ENCODE results near the gene VWA2. TPM values are rescaled to one million over a fixed set of nuclear protein-coding genes. Genes with fewer than 3 reads are reported as not detected.

VWA2 gene
- total RNA-seq, 4 donors from 2014 or later, result 0.20 TPM; not detected in 3

GRCh38 chr10:114258274-114258840 lies 19.3 kb downstream of the VWA2 start:
- H3K4me3 ChIP-seq, result no peak overlapping the region
- H3K4me1 ChIP-seq, result peaks cover 0 to 6% of the 10 kb centered on the region in 2 donors
- DNase-seq (no peak), ATAC-seq (no peak)
- intact Hi-C loops (cut with DNase I; ENCODE audit: low total_unique reads) (no loop called here), in situ Hi-C loops (cut with MboI; ENCODE audit: low sequenced_read_pairs in 4 of 4) (no loop called here)
- no peaks in the 10 kb centered on the region for H3K9me3 ChIP-seq
- TF ChIP-seq POLR2A (IDR thresholded peaks at IDR 0.05), result no peak
- no peak for TF ChIP-seq CTCF (IDR thresholded peaks at IDR 0.05 in 4 of 5, conservative IDR thresholded peaks at IDR 0.05 in 1 of 5)
- no peak overlapping the region for H3K27ac ChIP-seq
- no peaks in the 10 kb centered on the region for H3K36me3 ChIP-seq
- H3K27me3 ChIP-seq, result no peaks in the 10 kb centered on the region

- H3K27me3 ChIP-seq, result no peaks in the 10 kb centered on the region
- in situ Hi-C loops (cut with MboI; ENCODE audit: low sequenced_read_pairs in 4 of 4), result no loop called here
- H3K9me3 ChIP-seq, result no peaks in the 10 kb centered on the region
- H3K4me1 ChIP-seq, result peaks cover 0 to 6% of the 10 kb centered on the region in 2 donors
- no peak overlapping the region for H3K27ac ChIP-seq
- H3K4me3 ChIP-seq, result no peak overlapping the region
- TF ChIP-seq CTCF (IDR thresholded peaks at IDR 0.05 in 4 of 5, conservative IDR thresholded peaks at IDR 0.05 in 1 of 5), result no peak
- no peak for TF ChIP-seq POLR2A (IDR thresholded peaks at IDR 0.05)
- peak in 1 of 2 donors; percentile 25 for DNase-seq
- no peaks in the 10 kb centered on the region for H3K36me3 ChIP-seq
- intact Hi-C loops (cut with DNase I; ENCODE audit: low total_unique reads), result no loop called here
- peak; percentile 44 to 64 for ATAC-seq
Observed at GRCh38 chr10:114259824-114260223, 20.8 kb downstream of the VWA2 start.

GRCh38 chr10:114260366-114260765 lies 21.3 kb downstream of the VWA2 start:
- in situ Hi-C loops (cut with MboI; ENCODE audit: low sequenced_read_pairs in 4 of 4) (no loop called here), intact Hi-C loops (cut with DNase I; ENCODE audit: low total_unique reads) (no loop called here)
- H3K4me1 ChIP-seq, result peaks cover 0 to 8% of the 10 kb centered on the region in 2 donors
- ATAC-seq, result no peak
- no peak overlapping the region for H3K4me3 ChIP-seq
- H3K36me3 ChIP-seq, result no peaks in the 10 kb centered on the region
- H3K27me3 ChIP-seq, result no peaks in the 10 kb centered on the region
- no peak for TF ChIP-seq POLR2A (IDR thresholded peaks at IDR 0.05)
- no peak for TF ChIP-seq CTCF (IDR thresholded peaks at IDR 0.05 in 4 of 5, conservative IDR thresholded peaks at IDR 0.05 in 1 of 5)
- H3K27ac ChIP-seq, result no peak overlapping the region
- H3K9me3 ChIP-seq, result no peaks in the 10 kb centered on the region
- DNase-seq, result no peak

GRCh38 chr10:114261076-114261475 lies 22.0 kb downstream of the VWA2 start:
- no peak for ATAC-seq

More at GRCh38 chr10:114261076-114261475, 22.0 kb downstream of the VWA2 start:
- H3K27ac ChIP-seq, result no peak overlapping the region
- no peaks in the 10 kb centered on the region for H3K36me3 ChIP-seq
- intact Hi-C loops (cut with DNase I; ENCODE audit: low total_unique reads), result no loop called here
- no peak overlapping the region for H3K4me3 ChIP-seq
- DNase-seq, result no peak
- peaks cover under 1 to 15% of the 10 kb centered on the region in 2 donors for H3K4me1 ChIP-seq
- TF ChIP-seq CTCF (IDR thresholded peaks at IDR 0.05 in 4 of 5, conservative IDR thresholded peaks at IDR 0.05 in 1 of 5) (no peak), POLR2A (IDR thresholded peaks at IDR 0.05) (no peak)
- H3K27me3 ChIP-seq, result no peaks in the 10 kb centered on the region
- no peaks in the 10 kb centered on the region for H3K9me3 ChIP-seq
- in situ Hi-C loops (cut with MboI; ENCODE audit: low sequenced_read_pairs in 4 of 4), result no loop called here
